CD4-positive, alpha-beta T cell treated with Interleukin-17A for 1 hour (primary cell): Measurements from ENCODE around the gene KLF9.

Source experiments
- DNase-seq: peaks from one replicate; pipeline ENCODE4 v3.0.0-alpha.2; 2020

The KLF9 gene

DNA sequence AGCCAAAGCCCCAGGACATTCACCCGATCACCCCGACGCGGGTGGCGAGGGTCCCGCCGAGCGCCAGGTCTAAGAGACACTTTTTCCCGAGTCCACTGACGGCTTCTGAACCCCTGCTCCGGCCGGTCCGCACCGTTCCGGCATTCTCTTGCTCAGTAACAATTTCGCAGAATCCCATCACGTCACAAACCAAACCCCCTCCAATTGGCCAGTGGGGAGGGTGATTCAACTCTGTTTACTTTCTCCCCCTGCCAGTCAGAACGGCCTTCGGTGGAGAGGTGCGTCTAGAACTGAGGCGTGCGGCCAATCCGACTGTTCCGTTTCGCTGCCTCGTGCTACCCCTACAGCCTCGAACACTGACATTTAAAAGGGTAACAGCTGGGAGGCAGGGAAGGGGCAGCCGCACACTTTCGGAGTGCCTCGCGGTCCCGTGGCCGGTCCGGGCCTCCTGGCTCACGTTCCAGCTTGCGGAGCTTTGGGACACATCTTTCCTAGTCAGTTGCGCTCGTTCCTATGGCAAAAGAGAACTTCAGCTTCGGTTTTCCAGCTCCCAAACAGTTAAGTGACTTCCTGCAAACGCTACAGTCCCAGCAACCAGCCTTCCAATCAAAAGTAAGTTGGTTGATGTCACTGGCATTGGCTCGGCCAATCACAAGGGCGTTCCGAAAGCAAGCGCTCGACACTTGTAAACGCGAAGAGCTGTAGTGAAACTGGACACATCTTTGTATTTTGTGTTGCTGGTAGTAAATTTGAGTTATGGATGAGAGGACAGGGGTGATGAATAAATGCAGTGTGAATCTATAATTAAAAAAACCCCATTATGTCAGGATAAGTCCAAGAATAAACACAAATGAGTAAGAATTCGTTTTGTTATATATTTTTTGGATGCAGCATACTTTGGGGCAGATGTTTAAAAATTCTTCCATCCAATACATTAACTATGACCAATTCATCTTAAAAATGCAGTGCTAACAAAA, at the start of gene KLF9:
Gene KLF9 (minus strand): TSS at position 859 of the 977 bp plus-strand sequence. CDS start 1,294 bp downstream, outside the sequence.
- DNase-seq = peak; percentile 96

DNA sequence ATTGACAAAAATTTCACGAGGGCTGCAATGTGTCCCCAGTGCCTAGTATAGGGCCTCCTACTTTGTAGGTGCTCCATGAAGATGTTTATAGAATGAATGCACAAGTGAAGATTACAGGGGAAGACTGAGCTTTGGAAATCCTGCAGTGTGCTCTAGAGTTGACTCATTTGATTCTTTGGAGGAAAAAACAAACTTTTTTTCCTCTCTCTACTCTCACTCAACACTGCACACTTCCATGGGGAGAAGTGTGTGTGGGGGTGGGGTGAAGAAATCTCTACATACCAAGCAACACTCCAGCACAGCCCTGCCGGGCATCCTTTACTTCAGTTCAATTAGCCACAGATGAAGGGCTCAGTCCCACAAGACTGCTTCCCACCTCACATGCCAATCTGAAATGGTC, 49.4 kb upstream of the KLF9 start:
- DNase-seq = no peak

DNA sequence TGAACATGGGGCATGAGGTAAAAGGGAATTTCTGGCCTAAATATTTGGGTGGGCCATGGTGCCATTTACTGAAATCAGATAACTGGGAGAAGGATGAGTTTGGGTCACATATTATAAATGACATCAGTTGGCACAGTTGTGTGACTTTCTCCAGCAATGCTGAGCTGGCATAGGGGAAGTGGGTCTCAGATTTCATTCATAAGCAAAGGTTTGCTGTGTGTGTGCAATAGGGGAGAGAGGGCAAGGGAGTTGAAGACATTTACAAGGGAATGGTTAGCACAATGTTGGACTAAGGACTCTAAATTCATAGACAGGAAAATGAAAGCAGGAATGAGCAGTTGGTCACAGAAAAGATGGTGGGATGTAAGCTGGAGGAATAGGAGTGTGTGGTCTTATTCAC, 47.8 kb upstream of the KLF9 start:
- no peak for DNase-seq

DNA sequence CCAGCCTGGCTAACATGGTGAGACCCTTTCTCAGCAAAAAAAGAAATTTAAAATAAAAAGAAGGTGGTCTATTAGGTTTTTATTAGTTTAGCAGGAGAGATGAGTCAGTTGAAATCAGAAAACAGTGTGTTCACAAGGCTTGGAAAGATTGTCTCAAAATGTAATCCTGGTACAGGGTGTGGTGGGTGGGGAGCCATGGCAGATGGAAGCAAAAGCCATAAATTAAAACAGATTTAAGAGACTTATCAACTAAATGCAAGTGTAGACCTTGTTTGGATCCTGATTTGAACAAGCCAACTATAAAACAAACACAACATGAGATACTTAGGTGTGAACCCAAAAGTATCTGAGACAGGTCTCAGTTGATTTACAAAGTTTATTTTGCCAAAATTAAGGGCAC, 42.8 kb upstream of the KLF9 start:
- no peak for DNase-seq

DNA sequence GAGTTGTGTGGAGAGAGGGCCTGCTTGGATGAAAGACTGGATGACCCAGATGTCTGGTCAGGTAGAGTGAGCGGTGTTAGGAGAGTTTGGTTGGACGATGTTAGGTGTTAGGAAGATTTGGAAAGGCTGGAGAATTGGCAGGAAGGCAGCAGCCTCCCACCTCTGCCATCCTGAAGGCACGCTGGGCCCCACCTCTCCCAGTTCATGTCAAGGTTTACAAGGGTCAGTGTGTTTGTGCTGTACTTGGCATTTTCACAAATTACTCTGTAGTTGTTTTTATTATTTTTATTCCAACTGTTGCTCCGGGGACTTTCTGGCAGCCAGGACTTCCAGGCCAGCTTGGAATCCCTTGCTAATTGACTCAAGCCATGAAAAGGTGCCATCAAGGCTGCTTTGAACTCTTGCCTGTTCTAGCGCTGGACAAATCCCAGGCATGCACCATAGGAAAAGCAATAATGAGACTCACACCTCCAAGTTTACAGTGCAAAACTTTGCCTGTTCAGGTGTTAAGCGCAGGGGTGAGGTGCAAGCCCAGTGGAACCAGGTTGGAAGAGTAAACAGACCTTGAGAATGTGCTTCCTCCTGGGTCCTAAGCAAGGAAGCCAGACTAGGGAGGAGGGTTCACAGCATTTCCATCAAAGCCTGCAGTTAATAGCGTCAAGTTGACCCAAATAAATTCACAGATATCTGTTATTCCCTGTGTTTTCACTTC, 41.7 kb upstream of the KLF9 start:
- DNase-seq = no peak

DNA sequence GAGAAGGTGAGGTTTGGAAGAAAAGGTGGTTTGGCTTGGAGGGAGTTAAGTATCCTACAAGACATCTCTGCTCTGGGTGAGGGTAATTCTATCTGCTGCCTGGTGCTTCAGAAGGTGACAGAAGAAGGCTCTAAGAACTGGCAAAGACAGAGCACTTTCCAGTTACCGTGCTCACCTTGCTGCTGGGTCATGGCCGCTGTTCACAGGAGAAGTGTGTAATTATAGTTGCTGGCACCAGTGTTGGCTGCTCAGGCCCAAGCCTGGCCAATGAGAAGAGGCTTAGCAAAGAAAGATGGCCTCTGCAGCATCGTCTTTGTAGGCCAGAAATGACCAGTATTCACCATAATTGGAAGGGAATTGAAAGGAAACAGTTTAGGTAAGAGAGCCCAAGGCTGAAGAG, 37.9 kb upstream of the KLF9 start:
- DNase-seq = no peak

DNA sequence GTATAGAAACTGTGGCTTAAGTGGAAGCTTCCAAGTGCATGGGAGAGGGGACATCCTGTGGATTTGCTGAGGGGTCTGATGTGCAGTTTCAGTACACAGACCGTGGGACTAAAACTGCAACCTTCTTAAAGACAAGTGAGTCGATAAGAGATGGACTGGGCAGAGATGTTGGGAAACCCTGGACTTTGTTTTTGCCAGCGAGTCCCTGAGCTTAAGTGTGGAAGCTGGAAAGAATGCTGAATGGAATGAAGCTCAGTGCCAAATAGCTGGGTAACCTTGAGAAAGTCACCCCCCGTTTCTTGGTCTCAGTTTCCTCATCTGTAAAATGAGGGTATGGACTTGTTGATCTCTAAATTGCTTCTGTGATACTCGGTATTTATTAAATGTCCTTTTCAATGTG, 37.3 kb upstream of the KLF9 start:
- no peak for DNase-seq

DNA sequence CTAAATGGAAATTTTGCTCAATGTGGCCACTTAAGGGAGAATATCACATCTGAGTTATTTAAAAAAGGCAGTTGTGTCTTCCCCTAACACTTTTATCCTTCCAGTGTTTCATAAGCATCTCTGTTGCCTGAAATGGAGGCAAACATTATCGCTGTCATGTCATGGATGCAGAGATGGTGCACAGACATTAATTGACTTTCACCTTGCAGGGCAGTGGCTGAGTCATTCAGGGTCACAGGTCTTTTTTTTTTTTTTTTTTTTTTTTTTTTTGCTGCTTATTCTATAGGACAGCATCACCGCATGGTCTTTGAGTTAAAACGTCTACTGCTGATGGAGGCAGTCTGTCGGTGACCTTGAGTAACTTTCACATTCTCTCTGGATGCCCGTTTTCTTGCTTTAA, 36.3 kb upstream of the KLF9 start:
- DNase-seq = no peak

DNA sequence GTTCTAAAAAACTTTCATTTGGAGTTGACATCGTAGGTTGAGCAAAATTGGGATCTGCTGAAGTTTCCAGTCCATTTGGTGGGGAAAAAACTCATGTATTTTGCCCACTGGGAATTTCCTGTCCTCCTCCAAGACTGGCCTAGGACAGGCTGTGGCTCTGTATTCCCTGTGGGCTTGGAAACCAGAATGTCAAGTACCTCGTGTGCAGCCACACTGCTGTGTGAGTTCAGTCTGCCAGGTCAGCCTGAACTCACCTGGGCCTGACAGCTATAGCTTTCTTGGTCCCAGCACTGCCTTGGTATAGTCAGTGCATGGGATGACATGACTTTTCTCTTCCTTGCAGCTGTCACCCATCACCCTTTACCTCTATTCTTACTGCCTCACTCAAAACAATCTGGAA, 35.0 kb upstream of the KLF9 start:
- DNase-seq = no peak

DNA sequence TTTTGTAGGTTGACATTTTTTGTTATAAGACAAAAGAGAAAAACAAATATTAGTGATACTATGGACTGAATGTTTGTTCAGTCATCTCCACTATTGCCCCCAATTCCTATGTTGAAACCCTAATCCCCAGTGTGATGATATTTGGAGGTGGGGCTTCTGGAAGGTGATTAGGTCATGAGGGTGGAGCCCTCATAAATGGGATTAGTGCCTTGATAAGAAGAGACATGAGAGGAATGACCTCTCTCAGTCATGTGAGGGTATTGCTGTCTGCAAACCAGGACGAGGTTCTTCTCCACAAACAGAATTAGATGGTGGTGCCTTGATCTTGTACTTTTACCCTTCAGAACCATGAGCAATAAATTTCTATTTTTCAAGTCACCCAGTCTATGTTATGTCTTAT, 34.5 kb upstream of the KLF9 start:
- DNase-seq = no peak

DNA sequence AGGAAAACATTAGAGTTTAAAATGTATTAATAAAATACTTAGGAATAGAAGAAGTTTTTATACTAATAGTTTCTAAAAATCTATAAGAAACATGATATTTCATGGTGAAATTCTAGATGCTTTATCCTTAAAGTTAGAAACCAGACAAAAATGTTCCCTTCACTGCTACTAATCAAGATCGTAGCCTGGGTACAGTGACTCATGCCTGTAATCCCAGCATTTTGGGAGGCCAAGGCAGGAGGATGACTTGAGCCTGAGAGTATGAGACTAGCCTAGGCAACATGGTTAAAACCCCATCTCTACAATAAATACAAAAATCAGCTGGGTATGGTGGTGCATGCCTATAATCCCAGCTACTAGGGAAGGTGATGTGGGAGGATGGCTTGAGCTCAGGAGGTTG, 30.4 kb upstream of the KLF9 start:
- DNase-seq = no peak

DNA sequence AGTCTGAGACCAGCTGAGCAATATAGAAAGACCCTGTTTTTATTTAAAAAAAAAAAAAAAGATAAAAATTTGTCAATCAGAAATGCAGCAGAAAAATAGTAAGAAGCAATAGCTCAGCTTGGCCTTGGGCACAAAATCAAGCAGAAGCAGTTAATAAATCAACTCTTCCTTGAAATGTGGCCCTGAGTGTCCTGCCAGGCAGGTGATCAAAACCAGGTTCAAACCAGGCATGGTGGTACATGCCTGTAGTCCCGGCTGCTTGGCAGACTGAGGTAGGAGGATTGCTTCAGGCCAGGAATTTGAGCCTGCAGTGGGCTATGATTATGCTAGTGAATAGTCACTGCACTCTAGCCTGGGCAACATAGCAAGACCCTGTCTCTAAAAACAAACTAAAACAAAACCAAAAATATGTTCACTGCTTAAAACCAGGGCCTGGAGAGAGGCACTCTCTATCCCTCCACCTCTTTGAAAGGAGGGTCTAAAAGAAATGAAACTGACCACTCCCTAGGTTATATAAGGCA, 27.9 kb upstream of the KLF9 start:
- no peak for DNase-seq

DNA sequence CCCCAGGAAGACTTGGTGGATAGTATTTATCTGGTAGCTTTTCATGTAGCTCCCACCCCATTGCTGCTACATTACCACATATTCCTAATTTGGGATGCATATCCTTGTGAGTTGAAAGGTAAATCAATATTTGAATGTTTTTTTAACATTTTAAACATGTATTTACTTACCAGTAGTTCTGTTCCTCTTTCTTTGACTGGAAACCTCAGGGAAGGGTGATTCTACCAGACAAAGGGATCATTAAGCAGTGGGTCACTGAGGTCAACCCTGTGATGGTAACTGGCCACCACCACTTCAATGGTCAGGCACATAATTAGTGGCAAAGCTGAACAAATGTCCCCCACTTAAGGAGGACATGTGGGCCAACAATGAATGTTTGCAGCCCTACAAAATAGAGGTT, 27.2 kb upstream of the KLF9 start:
- DNase-seq = no peak

DNA sequence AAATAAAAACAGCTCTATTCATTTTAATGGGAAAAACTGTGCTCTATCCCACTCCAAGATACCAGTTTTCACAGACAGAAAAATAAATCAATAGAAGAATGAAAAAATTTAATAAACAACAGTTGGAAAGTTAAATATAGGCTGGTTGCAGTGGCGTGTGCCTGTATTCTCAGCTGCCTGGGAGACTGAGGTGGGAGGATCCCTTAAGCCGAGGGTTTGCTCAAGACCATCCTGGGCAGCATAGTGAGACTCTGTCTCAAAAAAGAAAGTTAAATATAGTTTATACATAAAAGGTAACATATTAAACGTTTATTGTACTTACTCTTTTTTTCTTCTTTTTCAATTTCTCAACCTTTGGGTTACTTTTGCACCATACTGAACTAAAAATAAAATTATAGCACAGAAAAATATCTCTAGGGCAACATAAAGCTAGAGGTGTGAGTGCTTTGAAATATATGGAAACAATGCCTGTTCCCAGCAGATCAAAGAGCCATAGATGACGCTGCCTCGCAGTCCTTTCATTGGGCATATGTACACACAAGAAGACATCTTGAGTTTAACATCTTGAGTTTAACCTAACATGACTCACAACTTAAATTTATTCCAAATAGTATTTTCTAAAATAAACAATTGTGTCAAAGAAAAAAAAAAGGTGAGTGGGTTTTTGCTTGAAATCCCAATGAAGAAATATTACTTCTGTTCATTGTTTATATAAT, 25.7 kb upstream of the KLF9 start:
- no peak for DNase-seq

DNA sequence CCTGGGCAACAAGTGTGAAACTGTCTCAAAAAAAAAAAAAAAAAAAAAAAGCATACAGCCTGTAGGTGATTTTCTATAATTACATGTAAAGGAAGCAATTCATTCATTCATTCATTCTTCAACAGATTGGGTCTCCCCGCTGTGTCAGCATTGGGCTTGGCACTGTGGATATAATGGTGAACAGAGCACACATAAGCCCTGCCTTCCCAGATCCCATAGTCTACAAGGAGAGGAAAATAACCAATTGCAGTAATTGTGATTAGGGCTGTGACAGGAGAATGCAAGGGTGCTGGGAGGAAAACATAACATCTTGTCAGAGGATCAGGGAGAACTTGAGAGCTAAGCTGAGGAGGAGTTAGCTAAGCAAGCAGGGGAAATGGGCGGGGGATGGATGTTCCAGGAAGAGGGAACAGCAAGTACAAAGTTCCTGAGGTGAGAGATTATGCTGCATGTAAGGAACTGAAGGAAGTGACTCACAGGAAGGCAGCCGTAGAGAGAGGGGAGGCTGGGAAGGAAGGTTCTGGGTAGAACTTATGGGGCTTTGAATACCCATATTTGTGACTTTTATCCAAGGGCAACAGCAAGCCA, 24.0 kb upstream of the KLF9 start:
- no peak for DNase-seq

DNA sequence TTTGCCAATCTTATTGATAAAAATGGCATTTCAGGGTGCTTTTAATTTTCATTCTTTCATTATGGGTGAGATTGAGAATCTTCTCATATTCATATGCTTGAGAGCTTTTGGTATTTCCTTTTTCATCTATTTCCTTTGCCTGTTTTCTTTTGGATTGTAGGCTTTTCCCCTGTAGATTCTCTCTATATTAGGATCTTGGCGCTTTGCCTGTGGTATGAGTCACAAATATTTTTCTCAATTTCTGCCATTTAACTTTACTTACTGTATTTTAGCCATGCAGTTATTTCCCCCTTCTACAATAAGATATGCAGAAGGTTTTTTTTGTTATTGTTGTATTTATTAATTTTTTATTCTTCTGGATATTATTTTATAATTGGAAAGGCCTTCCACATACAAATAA, 21.5 kb upstream of the KLF9 start:
- DNase-seq = no peak

DNA sequence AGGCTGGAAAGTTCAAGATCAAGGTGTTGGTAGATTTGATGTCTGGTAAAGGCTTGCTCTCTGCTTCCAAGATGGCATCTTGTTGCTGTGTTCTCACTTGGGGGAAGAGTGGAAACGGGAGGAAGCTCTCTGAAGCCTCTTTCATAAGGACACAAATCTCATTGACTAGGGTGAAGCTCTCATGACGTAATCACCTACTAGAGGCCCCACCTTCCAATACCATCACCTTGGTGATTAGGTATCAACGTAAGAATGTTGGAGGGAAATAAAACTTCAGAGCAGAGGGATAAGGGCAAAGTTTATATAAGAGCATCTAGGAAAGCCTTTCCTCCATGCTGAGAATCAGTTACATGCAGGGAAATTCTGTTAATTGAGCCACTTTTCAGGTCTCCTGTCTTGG, 15.4 kb upstream of the KLF9 start:
- DNase-seq = no peak

DNA sequence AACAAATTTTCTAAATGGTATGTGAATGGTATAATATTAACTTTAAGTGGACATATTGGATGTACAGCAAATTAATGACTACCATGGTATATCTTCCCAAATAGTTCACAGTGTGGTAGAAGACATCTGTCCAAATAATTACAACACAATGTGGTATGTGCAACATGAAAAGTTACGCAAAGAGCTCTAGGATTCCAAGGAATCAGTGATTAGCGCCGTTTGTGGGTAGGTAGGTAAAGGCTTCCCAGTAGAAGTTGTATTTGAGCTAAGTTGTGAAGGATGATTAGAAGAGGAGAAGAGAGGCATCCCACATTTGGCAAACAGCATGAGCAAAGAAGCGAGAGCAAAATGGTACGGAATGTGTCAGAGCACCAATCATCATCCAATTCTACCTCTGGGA, 14.3 kb upstream of the KLF9 start:
- DNase-seq = no peak

DNA sequence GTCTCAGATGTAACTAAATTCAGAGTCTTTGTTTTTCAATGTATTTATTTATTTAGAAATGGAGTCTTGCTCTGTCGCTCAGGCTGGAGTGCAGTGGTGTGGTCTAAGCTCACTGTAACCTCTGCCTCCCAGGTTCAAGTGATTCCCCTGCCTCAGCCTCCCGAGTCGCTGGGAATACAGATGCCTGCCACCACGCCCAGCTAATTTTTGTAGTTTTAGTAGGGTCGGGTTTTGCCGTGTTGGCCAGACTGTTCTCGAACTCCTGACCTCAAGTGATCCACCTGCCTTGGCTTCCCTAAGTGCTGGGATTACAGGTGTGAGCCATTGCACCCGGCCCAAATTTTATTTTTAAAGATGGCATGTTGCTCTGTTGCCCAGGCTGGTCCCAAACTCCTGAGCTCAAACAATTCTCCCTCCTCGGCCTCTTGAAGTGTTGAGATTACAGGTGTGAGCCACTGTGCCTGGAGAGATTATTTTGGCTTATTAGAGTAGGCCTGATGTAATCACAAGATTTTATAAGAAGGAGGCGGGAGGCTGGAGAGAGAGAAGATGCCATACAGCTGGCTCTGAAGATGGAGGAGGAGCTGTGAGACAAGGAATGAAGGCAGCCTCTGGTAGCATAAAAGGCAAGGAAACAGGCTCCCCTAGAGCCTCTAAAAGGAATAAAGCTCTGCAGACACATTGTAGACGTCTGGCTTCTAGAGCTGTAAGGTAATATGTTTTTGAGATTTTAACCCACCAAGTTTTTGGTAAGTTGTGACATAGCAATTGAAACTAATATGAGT, 12.9 kb upstream of the KLF9 start:
- no peak for DNase-seq

DNA sequence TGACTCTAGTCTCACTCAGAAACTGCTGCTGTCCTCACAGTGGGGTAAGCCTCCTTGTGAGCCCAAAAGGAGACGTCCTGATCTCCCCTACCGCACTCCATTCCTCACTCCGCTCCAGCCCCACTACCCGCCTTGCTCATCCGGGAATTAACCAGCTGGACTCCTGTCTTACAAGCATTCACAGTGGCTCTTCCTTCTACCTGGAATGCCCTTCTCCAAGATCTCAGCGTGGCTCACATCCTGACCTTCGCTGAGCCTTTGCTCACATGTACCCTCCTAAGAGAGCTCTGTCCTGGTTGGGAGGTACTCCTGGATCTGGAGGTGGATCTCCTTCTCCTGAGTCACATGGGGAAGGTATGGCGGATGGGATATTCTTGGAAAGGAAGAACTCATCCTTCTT, 10.7 kb upstream of the KLF9 start:
- no peak for DNase-seq

DNA sequence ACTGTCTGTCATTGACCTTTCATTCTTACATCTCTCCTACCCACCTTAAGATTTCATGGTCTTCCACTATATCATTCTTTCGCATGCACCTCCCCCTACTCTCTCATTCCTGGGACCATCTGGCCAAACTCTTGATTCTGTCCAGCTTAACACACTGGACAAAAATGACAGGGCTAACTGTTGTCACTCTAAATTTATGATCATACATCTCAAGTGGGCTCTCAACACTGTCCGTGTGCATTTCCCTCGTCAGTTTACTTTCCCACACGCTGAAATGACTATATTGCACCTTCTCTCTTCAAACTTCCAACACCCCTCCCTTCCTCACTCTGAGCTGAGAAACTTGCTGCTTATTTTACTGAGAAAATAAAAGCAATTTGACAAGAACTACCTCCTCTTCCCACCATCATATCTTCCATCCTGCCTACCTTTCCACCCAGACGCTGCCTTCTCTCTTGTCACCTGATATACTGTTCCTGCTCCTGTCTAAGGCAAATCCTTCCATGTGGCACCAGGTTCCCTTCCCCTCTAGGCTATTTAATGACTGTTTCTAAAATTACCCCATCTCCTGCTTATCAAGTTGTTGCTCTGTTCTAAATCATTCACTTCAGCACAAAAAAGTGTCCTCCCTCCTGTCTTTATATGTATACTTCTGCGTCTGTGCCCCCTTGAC, 8.1 kb upstream of the KLF9 start:
- DNase-seq = no peak
